ENCODE results near the gene GSAP.

The GSAP gene

DNA sequence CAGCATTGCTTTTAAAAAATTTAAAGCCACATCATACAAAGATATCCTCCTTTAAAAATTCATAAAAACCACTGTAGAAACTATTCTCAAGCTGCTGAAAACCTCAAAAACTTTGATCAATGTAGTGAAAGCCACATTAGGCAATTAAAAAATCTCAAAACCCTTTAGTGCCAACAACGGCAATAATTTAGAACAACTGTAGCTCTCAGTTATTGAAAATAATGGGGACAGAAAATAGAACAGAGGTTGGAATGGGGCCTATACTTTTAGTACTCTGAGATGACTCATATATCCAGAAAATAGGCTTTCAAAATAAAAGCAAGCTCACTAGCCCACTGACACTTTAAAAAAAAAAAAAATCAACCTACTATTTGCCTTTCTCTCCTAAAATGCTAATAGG lies 87.5 kb downstream of the GSAP start:
- no peak for FAIRE-seq
- no peak for DNase-seq (ENCODE audit: low spot score)

- DNase-seq (ENCODE audit: low spot score) = no peak
- FAIRE-seq = no peak
Measured at GRCh38 chr7:77327932-77328628, 88.1 kb downstream of the GSAP start.

DNA sequence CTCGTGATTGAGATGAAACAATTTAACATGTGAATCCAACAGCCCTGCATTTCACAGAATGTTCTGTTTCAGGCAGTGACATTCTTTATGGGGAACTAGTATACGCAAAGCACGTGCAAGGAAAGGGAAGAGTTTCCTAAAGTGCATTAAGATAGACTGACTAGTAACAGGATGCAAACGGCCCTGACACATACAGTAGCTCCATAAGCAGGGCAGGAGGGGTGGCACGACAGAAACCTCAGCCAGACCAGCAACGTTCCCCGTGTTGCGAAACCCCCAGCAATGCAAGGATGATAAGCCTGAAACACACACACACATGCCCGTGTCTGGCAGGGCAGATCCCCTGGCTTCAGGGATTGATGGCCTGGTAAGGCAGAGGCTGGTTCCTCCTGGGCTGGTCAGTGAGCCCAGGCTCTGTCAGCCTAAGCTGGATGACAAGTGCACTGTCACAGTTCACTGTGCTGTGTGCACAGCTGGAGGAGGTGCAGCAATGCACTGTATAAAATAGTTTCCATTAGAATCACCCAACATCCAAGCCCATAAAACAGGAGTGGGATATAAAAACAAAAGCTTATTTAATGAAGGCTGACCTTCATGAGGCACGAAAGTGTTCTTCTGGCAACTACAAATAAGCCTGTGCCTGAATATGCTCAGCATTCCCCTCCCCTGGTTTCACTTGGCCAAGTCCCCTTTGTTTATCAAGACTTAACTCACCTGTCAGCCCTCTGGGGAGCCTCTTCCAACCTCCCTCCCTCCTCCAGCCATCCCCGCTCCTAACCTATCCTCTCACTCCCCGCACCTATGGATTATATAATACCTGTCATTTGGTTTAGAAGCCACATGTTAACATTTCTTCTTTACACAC lies 88.8 kb downstream of the GSAP start:
- DNase-seq (ENCODE audit: low spot score) (no peak), FAIRE-seq (no peak)

GRCh38 chr7:77326131-77326530 lies 90.0 kb downstream of the GSAP start:
- no peak for FAIRE-seq
- DNase-seq (ENCODE audit: low spot score) = peak; percentile 32

DNA sequence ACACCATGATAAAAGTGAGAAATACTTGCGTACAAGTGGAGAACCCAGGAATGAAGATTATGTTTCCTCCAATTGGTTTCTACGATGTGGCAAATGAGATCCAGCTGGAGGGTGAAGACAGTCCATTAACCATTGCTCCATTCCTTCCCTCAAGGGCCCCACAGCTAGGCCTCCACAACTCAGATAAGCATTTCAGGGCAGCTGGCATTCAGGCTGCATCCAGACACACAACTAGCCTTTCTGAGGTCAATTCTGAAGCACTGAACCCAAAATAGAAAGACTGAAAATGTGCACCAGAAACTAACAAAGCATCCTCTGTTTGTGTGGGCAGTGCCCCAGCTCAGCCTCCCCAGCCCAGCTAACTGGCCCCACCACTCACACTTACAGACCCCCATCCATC lies 94.8 kb downstream of the GSAP start:
- FAIRE-seq = no peak
- DNase-seq (ENCODE audit: low spot score) = no peak

- DNase-seq (ENCODE audit: low spot score) (no peak), FAIRE-seq (no peak)
Measured at GRCh38 chr7:77320714-77321113, 95.4 kb downstream of the GSAP start.

GRCh38 chr7:77320137-77320536 lies 96.0 kb downstream of the GSAP start:
- DNase-seq (ENCODE audit: low spot score) (no peak), FAIRE-seq (no peak)

- no peak for DNase-seq (ENCODE audit: low spot score)
- FAIRE-seq = no peak
Measured at GRCh38 chr7:77318019-77318418, 98.1 kb downstream of the GSAP start.

- no peak for DNase-seq (ENCODE audit: low spot score)
- FAIRE-seq = no peak
Measured at GRCh38 chr7:77316219-77316978, 99.8 kb downstream of the GSAP start.

- FAIRE-seq (no peak), DNase-seq (ENCODE audit: low spot score) (no peak)
Measured at GRCh38 chr7:77315182-77315591, 101.0 kb downstream of the GSAP start.

DNA sequence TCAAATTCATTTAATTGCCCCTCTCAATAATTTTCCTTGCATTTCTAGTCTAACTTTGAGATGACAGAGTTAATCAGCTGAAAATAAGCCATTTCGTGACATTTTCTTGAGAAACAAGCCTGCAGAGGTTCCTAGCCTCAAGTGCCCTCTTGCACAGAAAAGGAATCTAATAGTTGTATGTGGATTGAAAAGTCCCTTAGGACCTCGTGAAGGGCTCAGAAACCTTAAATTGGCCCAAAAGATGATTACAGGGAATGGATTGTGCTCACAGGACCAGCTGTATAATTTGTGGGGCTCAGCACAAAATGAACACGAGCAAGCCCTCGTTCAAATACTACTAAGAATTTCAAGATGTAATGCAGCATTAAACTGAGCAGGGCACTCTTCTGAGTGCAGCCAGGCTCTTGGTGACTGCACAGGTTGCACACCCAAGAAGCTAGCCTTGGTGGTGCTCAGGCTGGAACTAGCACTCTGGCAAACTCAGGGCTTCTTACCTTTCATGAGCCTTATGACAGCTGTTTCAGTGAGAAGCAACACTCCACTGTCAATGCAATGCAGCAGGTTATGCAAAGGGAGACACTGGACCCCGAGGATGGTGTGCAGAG lies 102.2 kb downstream of the GSAP start:
- DNase-seq (ENCODE audit: low spot score) = no peak
- no peak for FAIRE-seq

GRCh38 chr7:77313085-77313484 lies 103.1 kb downstream of the GSAP start:
- FAIRE-seq (no peak), DNase-seq (ENCODE audit: low spot score) (no peak)

DNA sequence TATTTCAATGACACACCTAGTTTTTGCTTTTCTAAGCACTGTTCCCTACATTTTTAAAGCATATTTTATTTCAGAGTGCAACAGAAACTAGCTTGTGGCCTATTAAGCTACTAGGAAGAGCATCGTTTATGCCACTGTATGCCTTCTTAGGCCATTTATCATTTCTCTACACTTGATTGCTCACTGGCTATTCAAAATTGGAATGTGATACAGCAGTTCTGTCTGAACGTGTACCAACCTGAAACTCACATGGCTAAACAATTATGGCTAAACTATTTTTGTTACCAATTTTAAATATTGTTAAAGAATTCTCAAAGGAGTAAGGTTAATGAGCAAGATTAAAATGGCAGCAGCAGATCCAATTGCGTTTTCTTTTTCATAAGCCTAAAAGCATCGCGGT lies 105.2 kb downstream of the GSAP start:
- no peak for DNase-seq (ENCODE audit: low spot score)
- FAIRE-seq = no peak

GRCh38 chr7:77309714-77310220 lies 106.4 kb downstream of the GSAP start:
- no peak for DNase-seq (ENCODE audit: low spot score)
- FAIRE-seq = no peak

DNA sequence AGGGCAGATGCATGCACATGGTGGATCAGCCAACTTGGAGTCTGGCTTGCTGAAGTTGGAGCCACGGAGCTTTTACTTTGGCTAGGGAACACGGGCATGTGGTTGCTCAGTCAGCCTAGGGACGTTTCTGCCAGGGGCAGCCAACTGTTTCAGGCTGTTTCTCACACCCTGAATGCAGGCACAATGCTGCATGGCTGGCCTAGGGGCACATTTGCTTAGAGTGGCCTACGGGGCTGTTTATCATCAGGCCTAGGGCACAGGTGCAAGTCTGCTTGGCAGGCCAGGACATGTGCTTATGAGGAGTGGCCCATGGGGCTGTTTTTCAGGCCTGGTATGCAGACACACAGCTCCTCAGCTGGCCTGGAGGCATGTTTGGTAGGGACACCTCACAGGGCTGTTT lies 107.4 kb downstream of the GSAP start:
- no peak for FAIRE-seq
- DNase-seq (ENCODE audit: low spot score) = no peak

DNA sequence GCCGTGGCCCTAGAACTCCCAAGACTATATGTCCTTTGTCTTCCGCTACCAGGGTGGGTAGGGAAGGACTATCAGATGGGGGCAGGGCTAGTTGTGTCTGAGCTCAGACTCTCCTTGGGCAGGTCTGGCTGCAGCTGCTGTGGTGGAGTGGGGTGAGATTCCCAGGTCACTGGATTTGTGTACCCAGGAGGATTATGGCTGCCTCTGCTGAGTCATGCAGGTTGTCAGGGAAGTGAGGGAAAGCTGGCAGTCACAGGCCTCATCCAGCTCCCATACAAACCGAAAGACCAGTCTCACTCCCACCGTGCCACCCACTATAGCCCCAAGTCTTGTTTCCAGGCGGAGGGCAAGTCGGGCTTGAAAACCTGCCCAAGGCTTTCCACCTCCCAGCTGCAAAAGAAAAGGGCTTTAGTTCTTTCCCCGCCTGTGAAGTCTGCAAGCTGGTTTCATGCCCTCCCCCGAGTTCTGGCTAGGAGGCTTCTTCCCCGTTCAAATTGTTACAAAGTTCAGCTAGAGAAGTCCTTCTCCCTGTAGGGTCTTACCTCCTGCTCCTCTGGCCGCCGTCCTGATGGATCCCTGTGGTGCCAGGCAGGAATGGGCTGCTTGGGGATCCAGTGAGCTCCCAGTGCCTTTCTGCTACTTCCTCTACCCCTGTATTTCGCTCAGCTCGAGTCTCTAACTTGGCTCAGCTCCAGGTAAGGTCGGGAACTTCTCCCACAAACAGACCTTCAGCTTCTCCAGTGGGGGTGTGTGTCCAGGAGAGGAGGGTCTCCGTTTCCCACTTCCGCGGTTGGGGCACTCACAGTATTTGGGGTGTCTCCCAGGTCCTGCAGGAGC lies 109.7 kb downstream of the GSAP start:
- DNase-seq (ENCODE audit: low spot score) (no peak), FAIRE-seq (no peak)

DNA sequence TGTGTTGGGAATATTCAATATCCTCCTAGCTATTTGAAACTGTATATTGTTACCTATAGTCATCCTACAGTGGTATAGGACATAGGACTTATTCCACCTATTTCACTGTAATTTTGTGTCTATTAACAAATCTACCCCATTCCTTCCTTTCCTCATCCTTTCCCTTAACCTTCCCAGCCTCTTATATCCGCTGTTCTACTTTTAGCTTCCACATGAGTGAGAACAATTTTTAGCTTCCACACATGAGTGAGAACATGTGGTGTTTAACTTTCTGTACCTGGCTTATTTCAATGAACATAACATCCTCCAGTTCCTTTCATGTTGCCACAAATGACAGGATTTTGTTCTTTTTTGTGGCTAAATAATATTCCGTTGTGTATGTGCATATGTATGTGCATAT lies 120.6 kb downstream of the GSAP start:
- no peak for DNase-seq (ENCODE audit: low spot score)
- FAIRE-seq = no peak

- DNase-seq (ENCODE audit: low spot score) = no peak
- FAIRE-seq = no peak
Measured at GRCh38 chr7:77293046-77293445, 123.1 kb downstream of the GSAP start.

- FAIRE-seq (no peak), DNase-seq (ENCODE audit: low spot score) (no peak)
Measured at GRCh38 chr7:77290425-77290824, 125.7 kb downstream of the GSAP start.

DNA sequence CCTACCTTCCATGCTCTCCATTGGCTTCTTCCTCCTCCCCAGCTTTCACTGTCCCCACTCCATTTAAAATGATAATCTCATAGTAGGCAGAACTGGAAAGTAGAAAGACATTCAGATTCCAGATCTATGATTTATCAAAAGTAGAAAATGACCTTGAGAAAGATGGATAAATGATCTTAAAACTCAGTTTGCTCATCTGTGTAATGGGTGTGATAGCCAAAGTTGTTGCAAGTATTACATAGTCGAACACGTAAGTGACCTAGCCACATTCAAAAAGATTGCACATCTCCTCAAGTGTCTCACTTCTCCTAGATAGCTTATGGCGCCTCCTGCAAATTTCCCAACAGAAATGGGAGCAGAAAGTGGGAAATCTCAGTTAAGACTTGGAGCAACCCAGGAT lies 126.8 kb downstream of the GSAP start:
- DNase-seq (ENCODE audit: low spot score) (no peak), FAIRE-seq (no peak)
